ENCODE measurements around the gene NRN1L.
"Not testable (repeated sequence)": the region's sequence is repeated elsewhere in the genome, so short reads cannot be mapped to it uniquely, and the experiment has no call there.

Gene NRN1L

DNA sequence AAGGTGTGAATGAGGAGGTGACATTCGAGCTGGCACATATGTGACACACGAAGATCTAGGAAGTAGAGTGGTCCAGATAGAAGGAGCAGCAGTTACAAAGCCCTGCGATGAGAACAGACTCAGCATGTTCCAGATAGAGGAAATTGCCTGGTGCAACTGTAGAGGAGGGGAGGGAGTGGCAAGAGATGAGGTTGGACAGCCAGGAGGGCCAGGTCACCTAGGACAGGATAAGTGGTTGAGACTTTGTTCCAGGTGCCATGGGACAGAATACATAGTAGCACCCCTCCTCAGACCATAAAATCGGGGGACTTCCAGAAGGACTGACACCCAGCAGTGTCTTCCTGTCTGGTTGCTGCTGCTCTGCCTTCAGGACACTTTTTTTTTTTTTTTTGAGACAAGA is 26.2 kb upstream of the NRN1L start:
- DNase-seq (ENCODE audit: extremely low spot score, insufficient read length, low read depth) (no peak), FAIRE-seq (no peak)

DNA sequence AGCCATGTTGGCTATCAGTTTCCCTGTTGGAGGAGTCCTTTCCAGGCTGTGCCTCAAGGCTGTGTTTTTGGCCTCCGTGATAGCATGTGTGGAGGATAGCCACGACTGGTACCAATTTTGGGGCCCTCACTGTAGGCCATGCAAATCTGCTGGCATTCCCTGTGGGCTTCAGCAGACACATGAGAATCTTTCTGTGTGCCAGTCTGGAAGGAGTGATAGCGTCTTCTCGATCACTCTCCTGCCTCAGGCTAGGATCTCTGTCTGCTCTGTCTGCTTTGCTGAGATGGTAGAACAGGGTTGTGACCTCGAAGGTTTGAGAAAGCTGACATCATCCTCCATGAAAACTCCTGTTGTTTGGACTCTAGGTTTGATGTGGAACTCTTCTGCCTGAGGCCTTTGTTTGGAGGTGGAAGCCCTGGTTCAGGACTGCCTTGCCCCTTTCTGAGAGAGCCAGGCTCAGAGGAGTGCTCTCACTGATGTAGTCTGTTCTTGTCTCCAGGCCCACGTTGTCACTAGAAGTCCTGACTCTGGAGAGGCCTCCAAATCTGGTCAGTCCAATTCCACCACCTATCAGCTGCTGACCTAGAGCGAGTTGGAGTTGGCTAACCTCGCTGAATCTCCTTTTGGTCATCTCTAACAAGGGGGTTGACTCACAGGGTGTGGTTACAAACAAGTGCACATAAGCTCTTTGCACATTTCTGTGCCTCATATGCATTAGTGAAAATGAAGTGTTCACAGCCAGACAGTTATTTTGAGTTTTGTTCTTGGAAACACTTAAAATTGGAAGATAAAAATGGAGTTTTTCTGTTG is 23.9 kb upstream of the NRN1L start:
- DNase-seq (ENCODE audit: extremely low spot score, insufficient read length, low read depth) = no peak
- FAIRE-seq = no peak

DNA sequence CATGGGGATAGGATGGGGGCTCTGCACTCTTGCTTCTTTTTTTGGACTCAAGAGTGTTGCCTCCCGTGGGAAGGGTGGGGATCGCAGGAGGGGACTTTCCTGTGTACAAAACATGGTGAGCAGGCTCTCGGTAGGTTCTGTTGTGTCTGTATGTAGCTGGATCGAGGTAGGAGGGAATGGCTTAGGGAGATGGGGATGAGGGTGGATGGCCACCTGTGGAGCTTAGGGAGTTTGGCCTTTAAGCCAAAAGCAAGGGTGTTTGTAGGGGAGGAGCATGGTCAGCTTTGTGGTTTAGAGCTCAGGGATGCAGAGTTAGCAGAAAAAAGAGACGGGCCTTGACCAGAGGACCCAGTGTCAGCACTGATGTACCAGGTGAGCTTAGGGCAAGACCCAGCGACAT is 22.8 kb upstream of the NRN1L start:
- FAIRE-seq (no peak), DNase-seq (ENCODE audit: extremely low spot score, insufficient read length, low read depth) (no peak)

- FAIRE-seq = no peak
- no peak for DNase-seq (ENCODE audit: extremely low spot score, insufficient read length, low read depth)
These were observed 21.8 kb upstream of the NRN1L start for GRCh38 chr16:67862623-67863583.

DNA sequence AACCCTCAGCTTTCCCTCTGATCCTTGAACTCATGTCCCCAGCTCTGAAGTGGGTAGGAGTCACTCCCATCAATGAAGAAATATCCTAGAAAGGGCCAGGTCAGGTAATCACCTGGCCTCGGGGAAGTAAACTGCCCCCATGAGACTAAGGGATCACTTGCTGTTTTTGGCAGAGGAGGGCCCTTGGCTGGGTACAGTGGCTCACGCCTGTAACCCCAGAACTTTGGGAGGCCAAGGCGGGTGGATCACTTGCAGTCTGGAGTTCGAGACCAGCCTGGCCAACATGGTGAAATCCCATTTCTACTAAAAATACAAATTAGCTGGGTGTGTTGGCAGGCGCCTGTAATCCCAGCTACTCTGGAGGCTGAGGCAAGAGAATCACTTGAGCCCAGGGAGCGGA is 20.6 kb upstream of the NRN1L start:
- FAIRE-seq; DNase-seq (ENCODE audit: extremely low spot score, insufficient read length, low read depth): not testable (repeated sequence)

DNA sequence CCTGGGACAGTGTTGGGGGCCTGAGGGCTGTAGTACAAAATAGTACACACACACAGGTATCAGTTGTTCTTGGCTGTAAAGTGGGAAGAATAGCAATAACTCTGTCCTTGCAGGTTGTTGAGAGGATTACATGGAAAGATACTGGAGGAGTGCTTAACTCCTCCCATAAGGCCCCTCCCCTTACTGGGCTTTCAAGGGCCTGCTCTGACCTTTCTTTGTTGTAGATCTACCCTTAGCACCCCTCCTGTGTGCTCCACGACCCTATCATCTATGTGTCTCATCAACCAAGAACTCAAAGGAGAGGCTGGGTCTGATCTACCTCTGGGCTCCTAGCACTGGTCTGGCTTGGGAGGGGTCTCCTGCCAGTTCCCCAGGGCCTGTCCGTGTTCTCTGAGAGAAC is 20.1 kb upstream of the NRN1L start:
- no peak for FAIRE-seq

GRCh38 chr16:67865318-67865717 is 19.4 kb upstream of the NRN1L start:
- no peak for FAIRE-seq
- DNase-seq (ENCODE audit: extremely low spot score, insufficient read length, low read depth) = no peak

More for the DNA sequence above, 20.1 kb upstream of the NRN1L start:
- DNase-seq (ENCODE audit: extremely low spot score, insufficient read length, low read depth) = no peak

- DNase-seq (ENCODE audit: extremely low spot score, insufficient read length, low read depth) (no peak), FAIRE-seq (no peak)
These were observed 16.4 kb upstream of the NRN1L start for GRCh38 chr16:67868290-67868689.

GRCh38 chr16:67869653-67870052 is 15.0 kb upstream of the NRN1L start:
- DNase-seq (ENCODE audit: extremely low spot score, insufficient read length, low read depth) (no peak), FAIRE-seq (no peak)

- FAIRE-seq (no peak), DNase-seq (ENCODE audit: extremely low spot score, insufficient read length, low read depth) (no peak)
These were observed 13.4 kb upstream of the NRN1L start for GRCh38 chr16:67871256-67871655.

DNA sequence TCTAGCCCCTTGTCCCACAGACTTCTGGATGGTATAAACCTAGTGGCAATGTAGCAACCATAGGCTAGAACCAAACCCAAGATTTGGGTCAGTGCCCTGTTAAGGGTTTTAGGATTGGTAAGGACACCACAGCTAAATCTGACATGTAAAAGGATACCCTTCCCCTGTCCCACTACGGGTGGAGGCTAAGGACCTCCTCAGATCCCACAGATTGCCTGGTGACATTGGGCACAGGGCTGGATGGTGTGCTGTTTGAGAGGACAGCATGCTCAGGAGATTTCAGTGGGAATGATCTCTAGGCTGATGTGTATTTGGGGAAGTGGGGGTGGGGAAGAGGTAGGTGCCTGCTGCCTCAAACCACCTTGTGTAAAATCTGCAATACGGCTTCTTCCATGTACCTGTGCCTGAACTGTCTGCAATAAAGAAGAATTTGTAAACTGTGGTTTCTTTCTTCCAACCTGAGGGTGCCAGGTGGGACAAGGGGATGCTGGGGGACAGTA is 12.5 kb upstream of the NRN1L start:
- DNase-seq (ENCODE audit: extremely low spot score, insufficient read length, low read depth) = no peak
- FAIRE-seq = no peak

GRCh38 chr16:67872631-67873434 is 11.9 kb upstream of the NRN1L start, which contains the start of gene EDC4:
Gene EDC4 (plus strand): TSS chr16:67873052. CDS start chr16:67873262, 210 bp downstream.
- FAIRE-seq = peak; percentile 84

DNA sequence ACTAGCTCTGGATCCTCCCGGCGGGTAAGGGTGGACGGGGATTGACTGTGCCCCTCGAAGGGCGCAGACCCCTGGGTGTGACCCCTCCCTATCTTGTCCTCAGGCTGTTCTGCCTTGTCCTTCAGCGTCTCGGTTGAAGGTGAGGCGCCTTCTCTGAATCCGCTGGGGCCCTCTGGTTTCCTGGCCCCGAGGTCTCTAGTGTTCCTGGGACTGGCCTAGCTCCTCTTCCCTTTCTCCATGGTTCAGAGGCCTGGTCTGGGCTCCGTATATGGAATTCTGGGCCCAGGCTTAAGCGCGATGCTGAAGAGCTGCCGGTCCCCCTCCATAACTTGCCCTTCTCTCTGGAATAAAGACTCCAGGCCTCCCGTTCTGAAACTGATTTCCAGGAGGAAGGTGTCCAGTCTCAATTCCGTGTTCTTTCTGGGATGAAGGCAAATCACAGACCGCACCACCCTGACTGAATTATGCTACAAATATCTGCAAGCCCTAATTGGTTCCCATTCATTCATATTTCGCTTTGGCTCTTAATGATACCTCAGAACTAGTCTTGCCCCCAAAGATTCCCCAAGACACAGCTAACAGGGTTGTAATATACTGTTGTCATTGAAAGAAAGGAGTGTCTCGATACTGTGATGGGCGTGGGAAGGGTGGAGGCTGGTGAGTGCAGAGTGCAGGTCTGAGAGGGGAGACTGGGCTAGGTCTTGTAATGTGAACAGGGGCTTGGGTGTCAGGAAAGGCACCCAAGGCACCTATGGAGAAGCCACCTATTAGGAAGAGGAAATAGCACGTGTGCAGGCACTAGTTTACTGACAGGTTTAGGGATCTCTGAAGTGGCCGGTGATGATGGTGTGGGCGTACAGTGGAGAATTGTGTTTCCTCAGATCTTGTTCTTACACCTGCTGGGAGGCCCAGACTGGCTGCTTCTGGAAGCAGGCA is 11.0 kb upstream of the NRN1L start:
- DNase-seq (ENCODE audit: extremely low spot score, insufficient read length, low read depth) (no peak), FAIRE-seq (no peak)

More at GRCh38 chr16:67872631-67873434, 11.9 kb upstream of the NRN1L start, which contains the start of gene EDC4:
- DNase-seq (ENCODE audit: extremely low spot score, insufficient read length, low read depth) = peak; percentile 94

GRCh38 chr16:67874372-67874771 is 10.3 kb upstream of the NRN1L start:
- FAIRE-seq (no peak), DNase-seq (ENCODE audit: extremely low spot score, insufficient read length, low read depth) (no peak)

DNA sequence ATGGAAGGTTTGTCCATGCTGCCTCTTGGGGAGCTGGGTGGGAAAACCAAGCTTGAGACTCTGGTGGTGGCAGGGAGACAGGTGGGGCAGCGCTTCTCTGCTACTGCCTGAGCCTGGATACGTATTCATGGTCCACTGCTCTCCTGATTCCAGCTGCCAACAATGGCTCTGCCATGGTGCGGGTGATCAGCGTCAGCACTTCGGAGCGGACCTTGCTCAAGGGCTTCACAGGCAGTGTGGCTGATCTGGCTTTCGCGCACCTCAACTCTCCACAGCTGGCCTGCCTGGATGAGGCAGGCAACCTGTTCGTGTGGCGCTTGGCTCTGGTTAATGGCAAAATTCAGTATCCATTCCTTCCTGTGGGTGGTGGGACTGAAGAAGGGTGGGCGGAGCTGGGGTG is 7.6 kb upstream of the NRN1L start:
- no peak for FAIRE-seq

DNA sequence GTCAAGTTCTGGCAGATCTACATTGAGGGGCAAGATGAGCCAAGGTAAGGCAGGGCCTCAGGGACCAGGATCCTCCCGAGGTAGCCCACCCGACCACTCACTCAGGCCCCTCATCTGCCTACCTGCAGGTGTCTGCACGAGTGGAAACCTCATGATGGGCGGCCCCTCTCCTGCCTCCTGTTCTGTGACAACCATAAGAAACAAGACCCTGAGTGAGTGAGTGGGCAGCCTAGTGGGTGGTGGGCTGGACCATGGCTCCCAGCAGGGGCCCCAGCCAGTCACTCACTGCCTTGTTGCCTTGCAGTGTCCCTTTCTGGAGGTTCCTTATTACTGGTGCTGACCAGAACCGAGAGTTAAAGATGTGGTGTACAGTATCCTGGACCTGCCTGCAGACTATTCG is 6.5 kb upstream of the NRN1L start:
- DNase-seq (ENCODE audit: extremely low spot score, insufficient read length, low read depth) = no peak
- no peak for FAIRE-seq

More for the DNA sequence above, 7.6 kb upstream of the NRN1L start:
- no peak for DNase-seq (ENCODE audit: extremely low spot score, insufficient read length, low read depth)

DNA sequence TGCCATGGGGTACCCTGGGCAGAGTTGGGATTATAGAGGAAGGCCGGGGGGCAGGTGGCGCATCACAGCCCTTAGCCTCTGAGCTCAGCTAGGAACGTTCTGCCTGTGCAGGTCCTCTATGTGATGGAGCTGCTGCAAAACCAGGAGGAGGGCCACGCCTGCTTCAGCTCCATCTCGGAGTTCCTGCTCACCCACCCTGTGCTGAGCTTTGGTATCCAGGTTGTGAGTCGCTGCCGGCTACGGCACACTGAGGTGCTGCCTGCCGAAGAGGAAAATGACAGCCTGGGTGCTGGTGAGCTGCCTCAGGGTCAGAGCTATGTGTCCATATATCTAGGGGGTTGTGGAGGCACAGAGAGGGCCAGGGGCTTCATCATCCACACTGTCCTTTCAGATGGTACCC is 5.8 kb upstream of the NRN1L start:
- FAIRE-seq (no peak), DNase-seq (ENCODE audit: extremely low spot score, insufficient read length, low read depth) (no peak)

DNA sequence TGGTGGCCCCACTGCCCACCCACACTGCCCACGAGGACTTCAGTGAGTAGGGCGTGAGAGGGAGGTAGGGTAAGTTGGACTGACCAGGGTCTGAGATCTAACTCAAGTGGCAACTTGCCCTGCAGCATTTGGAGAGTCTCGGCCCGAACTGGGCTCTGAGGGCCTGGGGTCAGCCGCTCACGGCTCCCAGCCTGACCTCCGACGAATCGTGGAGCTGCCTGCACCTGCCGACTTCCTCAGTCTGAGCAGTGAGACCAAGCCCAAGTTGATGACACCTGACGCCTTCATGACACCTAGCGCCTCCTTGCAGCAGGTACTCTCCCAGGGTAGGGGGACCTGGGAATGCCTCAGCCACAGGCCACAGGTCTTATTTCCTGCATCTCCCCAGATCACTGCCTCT is 5.2 kb upstream of the NRN1L start:
- no peak for FAIRE-seq
- DNase-seq (ENCODE audit: extremely low spot score, insufficient read length, low read depth) = no peak

DNA sequence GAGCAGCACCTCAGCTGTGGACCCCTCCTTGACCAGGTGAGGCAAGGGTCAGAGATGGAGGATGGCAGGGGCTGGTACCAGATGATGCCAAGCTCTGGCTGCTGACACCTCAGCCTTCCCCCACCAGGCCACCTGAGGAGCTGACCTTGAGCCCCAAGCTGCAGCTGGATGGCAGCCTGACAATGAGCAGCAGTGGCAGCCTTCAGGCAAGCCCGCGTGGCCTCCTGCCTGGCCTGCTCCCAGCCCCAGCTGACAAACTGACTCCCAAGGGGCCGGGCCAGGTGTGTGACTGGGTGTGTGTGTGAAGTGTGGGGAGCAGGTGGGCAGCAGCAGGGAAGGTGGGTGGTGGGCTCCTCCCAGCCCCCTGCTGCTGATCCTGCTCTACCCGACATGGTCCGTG is 4.7 kb upstream of the NRN1L start:
- DNase-seq (ENCODE audit: extremely low spot score, insufficient read length, low read depth) (no peak), FAIRE-seq (no peak)
